Measurements from ENCODE around the gene OBSL1. TPM values are rescaled to one million over a fixed set of nuclear protein-coding genes. Genes with fewer than 3 reads are reported as not detected.
A peak's percentile ranks its signal among the peaks of the same experiment; 100 is the strongest.

Gene OBSL1
- total and polyA plus RNA-seq, 7 donors, result 10.3 to 134 (median 38.7) TPM

- WGBS, 3 donors, result 81 to 91% (median 85%) methylated on average over 5 of the region's 5 CpGs
- TF ChIP-seq CTCF (IDR thresholded peaks at IDR 0.05), result no peak
- Histone ChIP-seq H3K9me3 (no peaks in the 10 kb centered on the region), H3K27me3 (ENCODE audit: insufficient read depth in 3 of 3, low read length in 2 of 3) (no peaks in the 10 kb centered on the region), H3K4me1 (peaks cover 9% of the 10 kb centered on the region), H3K36me3 (ENCODE audit: insufficient read depth in 1 of 2, low read depth in 1 of 2) (peaks cover 0 to 6% of the 10 kb centered on the region in 2 donors), H3K4me3 (no peak overlapping the region), H3K27ac (no peak overlapping the region)
- DNase-seq, result no peak
- no peak for ATAC-seq
- intact Hi-C loops (cut with DNase I), result no loop called here
Observed at GRCh38 chr2:219573166-219573565, 1.8 kb upstream of the OBSL1 start.

GRCh38 chr2:219572237-219573001 lies 1.1 kb upstream of the OBSL1 start, which contains the start of gene INHA:
INHA (plus strand) TSS chr2:219572310; CDS start chr2:219572375, 65 bp downstream.
- 81 to 89% (median 86%) methylated on average over 13 of the region's 13 CpGs for WGBS, 3 donors
- Histone ChIP-seq H3K36me3 (ENCODE audit: insufficient read depth in 1 of 2, low read depth in 1 of 2) (peaks cover 0 to 11% of the 10 kb centered on the region in 2 donors), H3K27ac (peak within 1 kb of the TSS; percentile 93), H3K4me1 (peaks cover 9% of the 10 kb centered on the region), H3K4me3 (peak within 1 kb of the TSS; percentile 81), H3K9me3 (no peaks in the 10 kb centered on the region), H3K27me3 (ENCODE audit: insufficient read depth in 3 of 3, low read length in 2 of 3) (no peaks in the 10 kb centered on the region)
- intact Hi-C loops (cut with DNase I), result no loop called here
- ATAC-seq (peak in 1 of 4 donors; percentile 1), DNase-seq (no peak)
- TF ChIP-seq CTCF (IDR thresholded peaks at IDR 0.05), result no peak

- intact Hi-C loops (cut with DNase I), result no loop called here
- ATAC-seq (peak; percentile 9 to 21 (median 18)), DNase-seq (no peak)
- Histone ChIP-seq H3K27ac (peak overlapping the region; percentile 93), H3K4me1 (peaks cover 9% of the 10 kb centered on the region), H3K36me3 (ENCODE audit: insufficient read depth in 1 of 2, low read depth in 1 of 2) (peaks cover 0 to 26% of the 10 kb centered on the region in 2 donors), H3K27me3 (ENCODE audit: insufficient read depth in 3 of 3, low read length in 2 of 3) (no peaks in the 10 kb centered on the region), H3K4me3 (peak overlapping the region; percentile 81), H3K9me3 (no peaks in the 10 kb centered on the region)
- no peak for TF ChIP-seq CTCF (IDR thresholded peaks at IDR 0.05)
- 1% methylated on average over 25 to 55 of the region's 55 CpGs; no CpG with 5 or more reads in 1 of the 3 donors for WGBS, 3 donors
Observed at GRCh38 chr2:219570924-219571310, 422 bp downstream of the OBSL1 start.

GRCh38 chr2:219570194-219570923 lies 980 bp downstream of the OBSL1 start:
- peaks cover 0 to 32% of the 10 kb centered on the region in 2 donors for H3K36me3 ChIP-seq (ENCODE audit: insufficient read depth in 1 of 2, low read depth in 1 of 2)
- 8 to 12% (median 9%) methylated on average over 76 to 95 of the region's 95 CpGs for WGBS, 3 donors
- intact Hi-C loops (cut with DNase I), result no loop called here

More at GRCh38 chr2:219570194-219570923, 980 bp downstream of the OBSL1 start:
- no peak for TF ChIP-seq CTCF (IDR thresholded peaks at IDR 0.05)
- DNase-seq (peak; percentile 51 to 81), ATAC-seq (peak; percentile 48 to 60 (median 56))
- Histone ChIP-seq H3K27ac (peak overlapping the region; percentile 93), H3K4me3 (peak overlapping the region; percentile 81), H3K4me1 (peaks cover 9% of the 10 kb centered on the region), H3K27me3 (ENCODE audit: insufficient read depth in 3 of 3, low read length in 2 of 3) (no peaks in the 10 kb centered on the region), H3K9me3 (no peaks in the 10 kb centered on the region)

All from psoas muscle (tissue), 8 donors.